NCI-H1105 treated with DMSO at 0.1 percent for 48 hours (cell line): Measurements from ENCODE around the gene IL36B.
"Not testable (repeated sequence)": the region's sequence is repeated elsewhere in the genome, so short reads cannot be mapped to it uniquely, and the experiment has no call there.

Experiments used
- DNase-seq: peaks from one replicate; lab custom pipeline; 2025; lab: John Stamatoyannopoulos, UW

IL36B gene

DNA sequence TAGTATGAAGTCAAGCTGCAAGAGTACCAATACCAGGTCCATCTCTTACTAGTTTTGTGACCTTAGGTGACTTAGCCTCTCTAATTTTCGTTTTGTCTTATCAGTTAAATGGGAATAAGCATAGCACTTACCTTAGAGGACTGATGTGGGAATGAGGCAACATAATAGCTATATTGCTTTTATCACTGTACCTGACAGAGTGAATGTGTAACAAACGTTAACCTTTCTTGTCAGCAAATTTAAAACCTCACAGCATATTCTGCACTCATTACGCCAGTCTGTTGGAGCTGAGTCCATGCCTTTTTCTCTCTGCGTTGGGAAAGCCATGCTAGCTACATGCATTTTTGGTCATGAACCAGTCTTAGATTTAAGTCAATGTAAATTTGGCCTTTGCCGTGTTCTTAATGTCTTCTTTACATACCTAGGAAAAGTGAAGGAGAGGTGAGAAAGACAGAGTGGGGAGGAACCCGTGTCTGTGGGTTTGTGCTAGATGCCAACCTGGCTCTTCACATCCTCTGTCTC is at the start of gene IL36B:
TSS of gene IL36B (minus strand) at position 472 of the 522 bp plus-strand sequence.
- no peak for DNase-seq

DNA sequence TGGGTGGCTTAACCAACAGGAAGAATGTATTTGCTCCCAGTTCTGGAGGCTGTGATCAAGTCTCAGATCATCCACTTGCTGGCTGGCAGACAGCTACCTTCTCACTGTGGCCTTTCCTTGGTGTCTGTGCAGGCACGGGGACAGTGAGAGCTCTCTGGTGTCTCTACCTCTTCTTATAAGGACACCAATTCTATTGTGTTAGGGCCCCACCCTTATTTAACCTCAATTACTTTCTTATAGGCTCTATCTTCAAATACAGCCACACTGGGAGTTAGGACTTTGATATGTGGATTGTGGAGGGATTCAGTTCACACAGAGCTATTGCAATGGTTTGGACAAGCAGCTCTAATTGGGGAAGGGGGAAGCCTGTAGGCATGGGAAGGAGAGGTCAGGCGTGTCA is 49.5 kb upstream of the IL36B start:
- DNase-seq, result no peak

DNA sequence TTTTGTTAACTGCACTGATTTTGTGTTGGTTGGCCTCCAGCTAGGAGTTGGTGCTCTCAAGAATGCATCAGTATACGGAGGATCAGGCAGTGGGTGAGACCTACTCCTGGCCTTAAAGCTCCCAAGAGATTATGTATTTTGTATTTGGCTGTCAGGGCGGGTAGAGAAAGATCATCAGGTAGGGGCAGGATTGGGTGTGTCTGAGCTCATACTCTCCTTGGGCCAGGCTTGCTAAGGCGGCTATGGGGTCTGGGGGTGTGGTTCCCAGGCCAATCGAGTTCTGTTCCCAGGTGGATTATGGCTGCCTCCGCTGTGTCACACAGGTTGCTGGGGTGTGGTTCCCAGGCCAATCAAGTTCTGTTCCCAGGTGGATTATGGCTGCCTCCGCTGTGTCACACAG is 45.9 kb upstream of the IL36B start:
- DNase-seq, result no peak

DNA sequence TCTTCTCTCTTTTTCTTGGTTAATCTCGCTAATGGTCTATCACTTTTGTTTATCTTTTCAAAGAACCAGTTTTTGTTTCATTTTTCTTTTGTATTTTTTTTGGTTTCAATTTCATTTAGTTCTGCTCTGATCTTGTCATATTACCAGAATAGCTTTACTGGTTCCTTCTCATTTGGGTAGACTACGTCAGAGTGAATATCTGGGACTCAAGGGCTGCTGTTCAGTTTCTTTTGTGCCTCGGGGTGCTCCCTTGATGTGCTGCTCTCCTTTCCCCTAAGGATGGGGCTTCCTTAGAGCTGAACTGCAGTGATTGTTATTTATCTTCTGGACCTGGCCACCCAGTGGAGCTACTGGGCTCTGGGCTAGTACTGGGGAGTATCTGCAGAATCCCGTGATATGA is 45.4 kb upstream of the IL36B start:
- no peak for DNase-seq

DNA sequence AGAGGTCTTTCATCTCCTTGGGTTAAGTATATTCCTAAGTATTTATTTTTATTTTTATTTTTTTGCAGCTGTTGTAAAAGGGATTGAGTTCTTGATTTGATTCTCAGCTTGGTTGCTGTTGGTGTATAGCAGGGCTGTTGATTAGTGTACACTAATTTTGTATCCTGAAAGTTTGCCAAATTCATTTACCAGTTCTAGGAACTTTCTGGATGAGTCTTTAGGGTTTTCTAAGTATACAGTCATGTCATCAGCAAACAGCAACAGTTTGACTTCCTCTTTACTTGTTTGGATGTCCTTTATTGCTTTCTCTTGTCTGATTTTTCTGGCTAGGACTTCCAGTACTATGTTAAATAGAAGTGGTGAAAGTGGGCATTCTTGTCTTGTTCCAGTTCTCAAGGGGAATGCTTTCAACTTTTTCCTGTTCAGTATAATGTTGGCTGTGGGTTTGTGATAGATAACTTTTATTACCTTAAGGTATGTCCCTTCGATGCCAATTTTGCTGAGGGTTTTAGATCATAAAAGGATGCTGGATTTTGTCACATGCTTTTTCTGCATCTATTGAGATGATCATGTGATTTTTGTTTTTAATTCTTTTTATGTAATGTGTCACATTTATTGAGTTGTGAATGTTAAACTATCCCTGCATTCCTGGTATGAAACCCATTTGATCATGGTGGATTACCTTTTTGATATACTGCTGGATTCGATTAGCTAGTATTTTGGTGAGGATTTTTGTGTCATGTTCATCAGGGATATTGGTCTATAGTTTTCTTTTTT is 44.4 kb upstream of the IL36B start:
- DNase-seq, result not testable (repeated sequence)

DNA sequence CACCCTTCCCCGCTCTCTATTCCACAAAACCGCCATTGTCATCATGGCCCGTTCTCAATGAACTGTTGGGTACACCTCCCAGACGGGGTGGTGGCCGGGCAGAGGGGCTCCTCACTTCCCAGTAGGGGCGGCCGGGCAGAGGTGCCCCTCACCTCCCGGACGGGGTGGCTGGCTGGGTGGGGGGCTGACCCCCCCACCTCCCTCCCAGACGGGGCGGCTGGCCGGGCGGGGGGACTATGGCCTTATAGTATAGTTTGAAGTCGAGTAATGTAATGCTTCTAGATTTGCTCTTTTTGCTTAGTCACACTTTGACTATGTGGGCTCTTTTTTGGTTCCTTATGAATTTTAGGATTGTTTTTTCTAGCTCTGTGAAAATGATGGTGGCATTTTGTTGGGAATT is 43.6 kb upstream of the IL36B start:
- DNase-seq, result not testable (repeated sequence)

DNA sequence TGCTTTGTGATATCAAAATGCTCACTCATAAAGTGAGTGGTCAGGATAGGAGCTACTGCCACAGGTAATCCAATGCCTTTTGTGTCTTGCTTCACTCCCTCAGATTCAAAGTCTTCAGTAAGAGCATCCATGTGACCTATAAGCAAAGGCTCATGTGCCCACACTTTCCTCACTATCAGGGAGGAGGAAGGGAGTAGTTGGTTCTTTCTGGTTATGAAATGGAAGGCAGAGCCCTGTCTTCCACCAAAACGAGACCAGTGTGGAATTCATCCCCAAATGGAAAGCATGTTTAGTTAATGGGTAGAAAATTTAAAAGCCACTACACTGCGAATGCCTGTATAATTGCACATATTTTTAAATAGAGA is 40.9 kb upstream of the IL36B start:
- DNase-seq, result no peak

DNA sequence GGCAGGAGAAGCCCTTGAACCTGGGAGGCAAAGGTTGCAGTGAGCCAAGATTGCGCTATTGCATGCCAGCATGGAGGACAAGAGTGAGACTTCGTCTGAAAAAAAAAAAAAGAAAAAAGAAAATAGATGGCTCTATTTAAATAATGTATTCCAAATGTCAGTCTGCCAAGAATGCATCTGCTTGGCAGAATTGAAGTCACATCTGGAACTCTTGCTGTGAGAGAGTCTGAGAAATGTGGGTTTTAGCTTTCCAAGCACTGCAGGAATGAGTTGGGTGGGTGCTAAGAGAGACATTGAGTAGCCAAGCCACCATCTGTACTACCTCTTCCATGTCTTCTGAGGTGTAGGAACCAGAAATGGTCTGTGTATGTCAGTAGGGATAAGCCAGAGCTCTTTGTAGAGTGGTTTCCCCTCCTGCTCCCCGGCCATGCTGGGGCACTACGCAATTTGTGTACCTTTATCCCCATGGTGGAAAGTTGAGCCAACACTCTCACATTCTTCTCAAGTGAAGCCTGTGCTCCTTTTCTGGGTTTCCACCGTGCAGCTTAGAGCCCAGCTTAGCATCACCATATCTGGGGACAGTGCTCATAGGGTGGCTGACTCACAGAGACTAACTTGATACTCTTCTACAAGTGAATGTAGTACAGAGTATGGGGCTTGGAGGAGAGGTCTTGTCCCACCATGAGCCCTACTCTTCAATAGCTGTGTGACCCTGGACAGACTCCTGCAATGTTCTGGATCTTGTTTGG is 40.4 kb upstream of the IL36B start:
- no peak for DNase-seq

DNA sequence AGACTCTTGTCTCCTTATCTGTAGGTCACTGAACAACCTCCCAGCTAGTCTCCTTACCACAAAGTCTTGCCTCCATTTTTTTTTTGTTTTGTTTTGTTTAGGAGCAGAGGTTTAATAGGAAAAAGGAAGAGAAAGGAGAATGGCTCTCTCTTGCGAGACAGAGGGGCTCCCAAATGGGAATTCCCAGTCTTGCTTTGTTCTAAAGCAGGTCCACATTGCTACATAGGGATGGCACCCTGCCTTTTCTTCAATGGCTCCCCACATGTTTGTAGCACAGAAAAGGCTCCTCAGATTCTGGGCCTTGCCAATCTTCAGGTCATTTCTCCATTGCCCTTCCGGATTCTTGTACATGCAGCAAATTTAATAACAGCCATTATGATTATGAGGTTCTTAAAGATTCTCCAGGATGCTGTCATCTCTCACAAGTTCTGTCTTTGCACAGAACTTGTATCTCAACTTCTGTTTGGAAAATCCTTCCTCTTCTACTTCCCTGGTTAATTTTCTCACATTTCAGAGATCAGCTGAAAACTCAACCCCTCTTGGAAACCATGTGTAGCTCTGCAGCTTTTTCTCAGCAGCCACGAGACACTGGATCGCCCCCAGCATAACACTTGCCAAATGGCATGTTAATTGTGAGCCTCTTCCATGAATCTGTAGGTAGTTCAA is 38.7 kb upstream of the IL36B start:
- no peak for DNase-seq

DNA sequence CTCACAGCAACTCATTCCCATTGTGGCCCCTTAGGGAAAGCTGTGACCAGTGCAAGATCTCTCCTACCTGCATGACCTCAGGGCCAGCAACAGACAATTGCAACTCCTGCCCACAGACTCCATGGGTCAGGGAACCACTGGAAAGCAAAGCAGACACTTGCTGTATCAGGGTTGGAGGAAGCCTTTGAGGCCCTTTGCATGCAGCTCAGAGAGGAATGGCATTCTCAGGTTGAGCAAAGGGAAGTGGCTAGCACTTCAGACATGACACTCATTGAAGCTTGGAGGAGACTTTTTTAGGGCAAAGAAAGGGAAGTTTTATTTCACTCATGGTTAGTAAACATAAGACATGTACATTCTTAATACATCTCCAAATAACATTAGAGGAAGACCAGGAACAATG is 37.2 kb upstream of the IL36B start:
- DNase-seq, result no peak

DNA sequence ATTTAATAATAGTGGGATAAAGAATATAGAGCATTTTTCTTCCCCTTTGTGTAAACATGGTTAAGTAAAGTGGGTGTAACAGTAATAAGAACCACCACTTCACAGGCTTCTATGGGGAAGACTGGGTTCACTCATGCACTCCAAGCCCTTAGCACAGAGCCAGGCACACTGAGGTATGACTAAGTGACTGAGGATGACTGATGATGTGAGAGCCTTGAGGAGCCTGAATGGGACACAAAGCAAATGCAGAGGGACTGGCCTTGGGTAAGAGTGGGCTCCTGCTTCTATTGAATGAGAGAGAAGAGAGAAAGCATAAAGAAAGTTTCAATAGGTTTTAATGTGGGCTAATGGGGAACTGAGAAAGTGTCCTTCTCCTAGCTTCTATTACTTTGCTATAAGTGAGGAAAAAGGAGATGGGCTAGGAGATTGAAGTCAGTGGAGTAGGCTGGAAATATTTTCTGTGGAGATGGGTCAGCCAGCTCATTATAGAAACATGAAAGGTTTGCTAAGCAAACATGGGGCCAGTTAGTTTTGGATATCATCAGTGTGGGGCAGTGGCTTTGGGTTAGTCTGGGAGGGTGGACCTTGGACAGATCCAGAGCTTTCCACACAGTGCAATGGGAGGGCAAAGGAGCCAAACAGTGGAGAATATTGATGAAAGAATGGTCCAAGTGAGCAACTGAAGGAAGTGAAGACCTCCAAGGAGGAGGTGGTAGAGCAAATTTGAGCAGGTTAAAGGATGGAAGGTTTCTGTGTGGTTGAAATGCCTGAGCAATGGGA is 35.7 kb upstream of the IL36B start:
- no peak for DNase-seq

DNA sequence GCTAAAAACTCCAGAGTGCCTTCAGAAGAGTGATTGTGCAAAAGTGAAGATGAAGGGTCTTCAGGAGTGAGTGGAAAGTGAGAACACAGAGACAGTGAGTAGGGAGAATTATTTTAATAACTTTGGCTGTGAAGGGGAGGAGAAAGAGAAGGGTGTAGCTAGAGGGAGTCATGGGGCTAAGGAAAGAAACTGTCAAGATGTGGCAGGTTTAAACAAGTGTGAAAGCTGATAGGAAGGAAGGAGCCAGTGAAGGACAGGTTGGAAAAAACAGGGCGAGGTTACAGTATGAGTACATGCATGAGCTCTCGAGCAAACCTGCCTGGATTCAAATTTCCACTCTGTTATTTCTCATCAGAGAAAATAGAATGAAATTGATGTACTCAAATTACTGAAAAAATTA is 32.9 kb upstream of the IL36B start:
- DNase-seq, result no peak

DNA sequence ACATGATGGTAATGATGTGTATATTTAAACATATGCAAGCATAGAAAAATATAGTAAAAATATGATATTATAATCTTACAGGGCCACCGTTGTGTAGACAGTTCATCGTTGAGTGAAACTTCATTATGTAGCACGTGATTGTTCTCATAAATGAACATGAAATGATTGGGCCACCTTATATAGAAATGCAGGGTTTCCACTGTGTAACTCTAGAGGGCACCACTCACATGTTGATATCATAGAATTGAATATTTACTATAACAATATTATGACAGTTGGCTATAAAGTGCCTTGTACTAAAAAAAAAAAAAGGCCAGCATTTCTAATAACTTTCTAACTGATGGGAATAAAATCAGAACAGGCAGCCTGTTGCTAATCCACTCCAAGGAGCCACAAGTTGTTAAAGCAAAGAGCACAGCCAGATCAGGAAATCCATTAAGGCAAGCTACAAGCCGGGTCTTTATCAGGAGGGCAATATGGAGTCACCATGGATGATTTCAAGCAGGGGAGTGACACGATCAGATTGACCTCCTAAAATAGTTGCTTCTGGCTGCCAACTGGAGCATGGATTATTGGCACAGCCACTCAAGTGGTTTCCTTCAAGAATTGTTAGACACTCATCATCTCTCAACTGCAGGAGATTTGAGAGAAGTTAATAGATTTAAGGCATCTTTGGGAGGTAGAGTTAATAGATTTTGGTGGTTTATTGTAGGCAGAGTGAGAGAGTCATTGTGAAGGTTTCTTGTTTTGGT is 31.8 kb upstream of the IL36B start:
- no peak for DNase-seq

DNA sequence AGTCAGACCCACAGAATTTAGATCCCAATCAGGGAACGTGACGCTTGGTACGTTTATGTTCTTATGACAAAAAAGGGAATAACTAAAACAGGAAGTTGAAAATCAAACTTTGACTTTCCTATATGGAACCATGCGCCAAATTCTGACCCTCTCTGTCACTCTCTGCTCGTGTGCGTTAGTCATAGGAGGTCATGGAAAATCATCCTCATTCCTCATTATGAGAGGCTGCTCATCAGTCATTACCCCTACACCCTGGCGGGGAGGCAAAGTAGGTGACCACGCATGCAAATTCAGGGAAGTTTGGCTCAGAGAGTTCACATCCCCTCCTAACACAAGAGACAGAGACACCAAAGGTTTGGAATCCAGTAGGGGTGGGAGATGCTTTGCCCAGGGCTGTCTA is 30.6 kb upstream of the IL36B start:
- DNase-seq, result no peak

DNA sequence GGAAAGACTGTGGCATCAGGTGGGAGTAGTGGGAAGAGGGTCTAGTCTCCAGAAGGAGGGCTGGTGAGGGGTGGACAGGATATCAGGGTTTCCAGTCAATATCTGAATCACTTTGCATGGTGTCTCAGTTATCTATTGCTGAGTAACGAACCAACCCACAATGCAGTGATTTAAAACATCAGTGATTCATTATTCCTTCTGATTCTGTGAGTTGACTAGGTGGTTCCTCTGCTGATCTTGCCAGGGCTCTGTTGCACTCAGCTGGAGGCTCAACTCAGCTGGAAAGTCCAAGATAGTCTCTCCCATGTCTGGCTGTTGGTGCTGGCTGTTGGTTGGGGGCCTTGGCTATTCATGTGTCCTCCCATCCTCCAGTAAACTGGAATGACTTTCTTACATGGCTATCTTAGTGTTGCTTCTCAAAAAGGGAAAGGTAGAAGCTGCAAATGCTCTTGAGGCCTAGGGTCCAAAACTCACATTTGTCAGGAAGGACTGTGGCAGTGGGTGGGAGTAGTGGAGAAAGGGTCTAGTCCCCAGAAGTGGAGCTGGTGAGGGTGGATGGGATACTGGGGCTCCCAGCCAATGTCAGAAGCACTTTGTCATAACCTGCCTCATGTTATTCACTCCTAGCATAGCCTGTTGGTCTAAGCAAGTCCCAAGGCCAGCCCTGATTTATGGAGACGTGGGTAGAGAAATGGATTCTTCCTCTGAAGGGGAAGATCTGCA is 29.0 kb upstream of the IL36B start:
- no peak for DNase-seq

DNA sequence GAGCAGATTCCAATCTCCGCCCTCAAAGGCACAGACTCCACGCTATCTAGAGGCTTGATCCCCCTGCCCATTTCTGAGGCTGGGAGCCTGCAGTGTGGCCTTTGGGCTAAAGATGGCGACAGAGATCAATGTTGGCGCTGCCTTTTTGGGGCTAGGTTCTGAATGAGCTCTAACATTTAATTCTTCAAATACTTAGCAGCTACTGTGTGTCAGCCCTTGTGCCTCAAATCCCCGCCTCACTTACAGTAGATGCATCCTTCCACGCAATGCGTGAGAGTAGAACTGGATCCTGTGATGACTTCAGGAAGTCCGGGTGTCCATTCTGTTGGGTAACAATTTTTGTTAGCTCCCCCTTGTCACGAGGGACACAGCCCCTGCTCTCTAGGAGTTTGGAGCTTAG is 27.5 kb upstream of the IL36B start:
- no peak for DNase-seq

DNA sequence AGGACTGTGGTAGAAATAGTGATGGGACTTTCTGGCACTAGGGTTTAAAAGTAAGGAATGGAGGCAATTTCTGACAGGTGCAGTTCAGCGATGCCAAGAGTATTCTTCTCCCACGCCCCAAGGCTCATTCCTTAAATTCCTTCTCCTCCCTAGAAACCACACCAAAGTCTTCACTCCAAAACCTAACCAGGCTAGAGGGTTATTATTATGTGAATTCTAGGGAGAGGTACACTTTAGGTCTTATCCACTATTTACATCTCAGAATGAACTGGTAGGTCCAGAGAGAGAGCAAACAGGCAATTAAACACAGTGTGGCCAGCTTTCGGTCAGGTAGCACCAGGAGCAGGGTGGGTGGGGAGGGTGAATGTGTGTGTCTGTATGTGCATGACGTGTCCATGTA is 26.5 kb upstream of the IL36B start:
- DNase-seq, result no peak

DNA sequence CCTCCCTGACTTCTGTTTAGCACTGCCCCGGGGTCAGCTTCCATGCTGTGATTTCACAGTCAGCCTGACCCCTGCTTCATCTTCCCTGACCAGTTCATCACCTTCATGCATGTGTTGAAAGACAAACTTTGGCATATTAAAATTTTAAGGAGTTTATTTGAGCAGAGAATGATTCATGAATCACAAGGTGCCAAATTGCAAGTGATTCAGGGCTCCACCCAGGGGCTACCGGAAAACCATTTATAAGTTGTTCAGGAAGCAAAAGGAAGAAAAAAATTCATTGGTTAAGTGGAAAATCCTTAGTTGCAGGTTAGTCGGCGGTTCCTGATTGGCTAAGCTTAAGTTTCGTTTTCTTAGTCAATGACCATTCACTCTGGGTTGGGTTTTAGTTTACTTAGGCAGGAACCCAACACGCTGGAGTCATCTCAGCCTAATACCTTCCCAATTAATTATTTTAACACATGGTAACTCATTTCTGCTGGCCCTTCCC is 25.7 kb upstream of the IL36B start:
- no peak for DNase-seq

DNA sequence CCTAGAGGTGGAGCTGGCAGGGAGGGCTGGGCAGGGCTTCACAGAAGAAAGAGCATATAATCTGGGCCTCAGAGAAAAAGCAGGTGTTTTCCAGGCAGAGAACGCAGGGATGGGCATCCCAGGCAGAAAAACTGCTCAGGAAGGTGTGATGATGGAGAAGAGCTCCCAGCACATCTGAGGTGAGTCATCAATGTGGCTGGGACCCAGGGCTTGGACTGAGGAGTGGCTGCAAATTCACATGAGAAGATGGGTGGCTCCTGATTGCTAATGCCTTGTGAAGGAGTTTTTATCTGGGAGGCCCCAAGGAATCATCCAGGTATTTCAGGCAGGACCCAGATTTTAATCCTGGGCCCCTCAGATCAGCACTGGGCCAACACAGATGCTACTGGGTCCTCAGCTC is 25.3 kb upstream of the IL36B start:
- no peak for DNase-seq

DNA sequence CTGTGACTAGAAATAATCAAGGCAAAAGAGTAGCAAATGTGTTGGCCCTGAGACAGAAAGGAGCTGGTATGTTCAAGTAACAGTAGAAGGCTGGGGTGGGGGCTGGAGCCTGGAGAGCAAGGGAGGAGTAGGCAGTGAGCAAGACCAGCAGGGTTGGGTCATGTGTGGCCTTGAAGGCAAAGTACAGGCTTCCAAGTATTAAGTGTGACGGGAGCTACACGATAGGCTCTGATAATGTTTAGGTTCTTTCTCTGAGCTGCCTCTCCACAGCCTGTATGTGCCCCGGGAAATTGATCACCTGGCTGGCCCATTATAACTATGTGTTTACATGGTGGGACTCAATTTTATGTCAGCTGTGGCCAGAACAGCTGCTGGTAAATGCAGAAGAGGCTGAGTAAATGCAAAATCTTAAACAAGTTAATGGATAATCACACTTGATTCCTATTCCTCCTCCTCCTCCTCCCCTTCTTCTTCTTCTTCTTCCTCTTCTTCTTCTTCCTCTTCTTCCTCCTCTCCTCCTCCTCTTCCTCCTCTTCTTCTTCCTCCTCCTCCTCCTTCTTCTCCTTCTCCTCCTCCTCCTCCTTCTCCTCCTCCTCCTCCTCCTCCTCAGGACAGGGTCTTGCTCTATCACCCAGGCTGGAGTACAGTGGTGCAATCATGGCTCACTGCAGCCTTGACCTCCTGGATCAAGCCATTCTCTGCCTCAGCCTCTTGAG is 24.4 kb upstream of the IL36B start:
- no peak for DNase-seq
